Activated CD4-positive, alpha-beta T cell treated with anti-CD3 and anti-CD28 coated beads, Interleukin-2, amount 10 ng/mL, durations not matched to agents 24 days and 14 days (primary cell): ENCODE data around the gene ACP6. TPM values are rescaled to one million over a fixed set of nuclear protein-coding genes. Genes with fewer than 3 reads are reported as not detected.

Source experiments
- DNase-seq: peaks from one replicate; pipeline ENCODE4 v3.0.0; 2022
- H3K27ac Mint-ChIP-seq: one replicate; pipeline ENCODE4 v1.8.0; 2022; ENCODE audit warnings: mild to moderate bottlenecking, mixed read lengths
- H3K27me3 Mint-ChIP-seq: one replicate; pipeline ENCODE4 v1.8.0; 2022; ENCODE audit warnings: mixed read lengths
- H3K36me3 Mint-ChIP-seq: one replicate; pipeline ENCODE4 v1.8.0; 2022; ENCODE audit warnings: low read depth, mild to moderate bottlenecking, mixed read lengths
- H3K4me1 Mint-ChIP-seq: one replicate; pipeline ENCODE4 v1.8.0; 2021; ENCODE audit warnings: mixed read lengths
- H3K4me3 Mint-ChIP-seq: one replicate; pipeline ENCODE4 v1.8.0; 2022; ENCODE audit warnings: mild to moderate bottlenecking, moderate library complexity, mixed read lengths
- H3K9me3 Mint-ChIP-seq: one replicate; pipeline ENCODE4 v1.8.0; 2021; ENCODE audit warnings: mixed read lengths
- intact Hi-C: fragments of 100-400 bp; cut with micrococcal nuclease; formaldehyde crosslinking; loops from one replicate; pipeline ENCODE4 v1.15.1; 2023
- total RNA-seq: library from RNA; stranded (reverse); gene quantifications from 2 replicates; pipeline ENCODE4 v1.2.3, GENCODE V29; 2022

ACP6 gene
- total RNA-seq, 1 donor from 2014 or later, result 9.5 TPM

DNA sequence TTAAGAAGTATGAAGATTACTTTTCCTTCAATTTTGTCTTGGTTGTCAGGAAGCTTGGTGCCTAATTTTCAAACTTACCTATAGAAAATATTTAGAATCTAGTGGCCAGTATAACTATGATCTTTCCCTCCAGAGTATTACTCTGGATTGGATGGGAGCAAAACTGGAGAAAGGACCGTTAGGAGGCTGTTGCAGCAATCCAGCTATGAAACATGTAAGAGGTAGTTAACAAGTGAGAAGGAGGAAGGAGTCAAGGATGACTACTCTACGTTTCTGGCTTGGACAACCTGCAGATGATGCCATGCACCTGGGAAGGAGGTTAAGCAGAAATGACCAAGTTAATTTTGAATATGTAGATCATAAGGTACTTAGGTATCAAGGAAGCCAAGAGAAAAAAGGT lies 3.5 kb upstream of the ACP6 start:
- Mint-ChIP-seq H3K27ac (no peak overlapping the region), H3K4me3 (no peak overlapping the region), H3K4me1 (peaks cover 19% of the 10 kb centered on the region), H3K36me3 (no peaks in the 10 kb centered on the region), H3K9me3 (no peaks in the 10 kb centered on the region), H3K27me3 (peaks cover 24% of the 10 kb centered on the region)
- intact Hi-C loops, result loop anchor here (5.0 kb wide), 1 partner anchor 72 kb away; no protein-coding TSS in a partner anchor
- no peak for DNase-seq

DNA sequence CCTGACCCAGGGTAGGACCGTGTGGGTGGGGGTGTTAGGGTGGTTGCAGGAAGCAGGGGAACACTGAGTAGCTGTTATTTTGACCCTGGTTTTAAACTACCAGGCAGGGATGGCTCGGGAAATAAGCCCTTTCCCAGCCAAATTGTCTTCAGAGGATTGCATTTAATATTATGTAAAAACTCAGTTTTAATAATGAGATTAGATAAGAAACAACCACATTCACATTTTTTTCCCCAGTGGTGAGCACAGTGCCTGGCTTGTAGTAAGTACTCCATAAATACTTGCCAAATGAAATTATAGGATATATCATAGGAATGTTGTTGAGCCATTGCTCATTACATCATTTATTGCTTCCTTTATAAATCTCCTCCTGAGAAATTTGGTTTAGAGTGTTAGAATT lies 3.1 kb upstream of the ACP6 start:
- H3K27ac Mint-ChIP-seq, result no peak overlapping the region
- no peaks in the 10 kb centered on the region for H3K36me3 Mint-ChIP-seq
- intact Hi-C loops, result loop anchor here (5.0 kb wide), 1 partner anchor 71 kb away; no protein-coding TSS in a partner anchor
- peaks cover 24% of the 10 kb centered on the region for H3K27me3 Mint-ChIP-seq
- DNase-seq, result no peak
- no peak overlapping the region for H3K4me3 Mint-ChIP-seq
- H3K4me1 Mint-ChIP-seq, result peaks cover 22% of the 10 kb centered on the region
- H3K9me3 Mint-ChIP-seq, result no peaks in the 10 kb centered on the region

DNA sequence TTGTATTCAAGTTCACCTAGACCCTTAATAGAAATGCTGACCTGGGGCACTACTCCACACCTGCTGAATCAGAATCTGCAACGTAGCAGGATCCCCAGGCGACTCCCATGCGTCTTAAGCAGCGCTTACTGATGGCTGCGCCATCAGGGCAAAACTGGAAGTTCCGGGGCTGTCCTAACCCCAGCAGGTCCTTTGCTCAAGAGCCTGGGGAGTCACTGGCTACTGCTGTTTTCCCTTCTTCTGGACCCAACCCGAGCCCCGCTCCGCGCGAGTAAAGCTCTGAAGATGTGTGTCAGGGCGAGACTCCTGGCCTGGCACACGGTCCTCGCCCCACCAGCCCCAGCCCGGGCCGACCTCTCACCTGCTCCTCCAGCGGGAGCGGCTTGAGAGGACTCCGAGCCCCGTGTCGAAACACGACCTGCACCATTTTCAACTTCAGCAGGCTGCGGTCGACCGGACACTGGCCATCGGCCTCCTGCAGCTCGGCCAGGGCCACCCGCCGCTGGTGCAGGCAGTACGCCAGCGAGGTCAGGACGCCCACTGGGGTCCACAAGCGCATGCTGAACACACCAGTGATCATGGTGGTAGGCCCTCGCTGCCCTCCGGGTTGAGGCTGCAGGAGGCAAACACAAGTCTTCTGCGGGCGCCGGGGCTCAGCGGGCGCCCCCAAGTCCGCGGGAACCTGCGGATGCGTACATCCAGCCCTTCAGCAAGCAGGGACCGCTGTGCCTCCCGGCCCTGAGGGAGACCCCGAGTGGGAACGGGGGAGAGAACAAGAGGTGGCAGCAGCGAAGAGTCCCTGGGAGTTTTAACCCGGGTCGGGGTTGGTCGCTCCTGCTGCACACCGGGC lies 630 bp downstream of the ACP6 start:
- intact Hi-C loops, result loop anchor here (5.0 kb wide), 1 partner anchor 67 kb away; no protein-coding TSS in a partner anchor
- peak overlapping the region; percentile 94 for H3K4me3 Mint-ChIP-seq
- H3K27ac Mint-ChIP-seq, result peak overlapping the region; percentile 93
- peaks cover 26% of the 10 kb centered on the region for H3K4me1 Mint-ChIP-seq
- H3K9me3 Mint-ChIP-seq, result no peaks in the 10 kb centered on the region
- peaks cover 17% of the 10 kb centered on the region for H3K27me3 Mint-ChIP-seq
- H3K36me3 Mint-ChIP-seq, result no peaks in the 10 kb centered on the region
- DNase-seq, result peak; percentile 83

DNA sequence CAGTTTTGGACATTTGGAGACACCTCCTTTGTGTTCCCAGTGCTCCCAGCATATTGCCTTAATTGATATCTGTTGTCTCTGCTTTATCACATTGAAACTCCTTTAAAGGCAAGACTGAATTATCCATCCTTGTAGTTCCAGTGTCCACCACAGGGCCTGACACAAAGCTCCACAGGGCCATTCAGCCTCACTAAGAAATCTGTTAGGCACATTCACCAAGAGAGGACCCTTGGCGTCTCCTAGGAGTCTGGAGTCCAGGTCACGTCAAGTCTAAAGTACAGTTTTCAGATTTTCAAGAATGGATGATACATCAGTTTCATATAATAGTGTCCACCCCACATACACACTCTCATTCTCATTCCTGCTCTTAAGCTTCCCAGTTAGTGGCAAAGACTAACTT lies 4.8 kb downstream of the ACP6 start:
- DNase-seq, result no peak
- Mint-ChIP-seq H3K27ac (no peak overlapping the region), H3K4me3 (no peak overlapping the region), H3K36me3 (peaks cover 2% of the 10 kb centered on the region), H3K27me3 (no peaks in the 10 kb centered on the region), H3K9me3 (peaks cover 3% of the 10 kb centered on the region), H3K4me1 (peaks cover 26% of the 10 kb centered on the region)
- intact Hi-C loops, result no loop called here

DNA sequence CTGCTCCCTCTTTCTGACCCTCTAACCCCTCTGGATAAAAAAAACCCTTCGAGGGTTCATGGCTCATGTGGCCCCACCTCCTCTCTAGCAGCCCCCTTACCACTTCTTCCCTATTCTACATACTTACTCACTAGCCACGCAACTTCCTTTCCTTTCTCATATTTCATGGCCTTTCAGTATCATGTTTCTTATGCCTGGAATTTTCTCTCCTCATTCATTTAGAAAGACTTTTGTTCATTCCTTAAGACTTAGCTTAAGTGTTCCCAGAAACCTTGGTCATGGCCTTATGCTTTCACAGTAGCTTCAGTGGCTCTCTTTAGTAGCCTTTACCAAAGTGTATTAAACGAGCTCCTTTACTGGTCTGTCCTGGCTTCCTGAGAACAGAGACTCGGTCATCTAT lies 6.1 kb downstream of the ACP6 start:
- intact Hi-C loops, result no loop called here
- no peaks in the 10 kb centered on the region for H3K27me3 Mint-ChIP-seq
- DNase-seq, result no peak
- H3K4me3 Mint-ChIP-seq, result no peak overlapping the region
- no peak overlapping the region for H3K27ac Mint-ChIP-seq
- H3K4me1 Mint-ChIP-seq, result peaks cover 19% of the 10 kb centered on the region
- peaks cover 3% of the 10 kb centered on the region for H3K9me3 Mint-ChIP-seq
- H3K36me3 Mint-ChIP-seq, result peaks cover 2% of the 10 kb centered on the region

DNA sequence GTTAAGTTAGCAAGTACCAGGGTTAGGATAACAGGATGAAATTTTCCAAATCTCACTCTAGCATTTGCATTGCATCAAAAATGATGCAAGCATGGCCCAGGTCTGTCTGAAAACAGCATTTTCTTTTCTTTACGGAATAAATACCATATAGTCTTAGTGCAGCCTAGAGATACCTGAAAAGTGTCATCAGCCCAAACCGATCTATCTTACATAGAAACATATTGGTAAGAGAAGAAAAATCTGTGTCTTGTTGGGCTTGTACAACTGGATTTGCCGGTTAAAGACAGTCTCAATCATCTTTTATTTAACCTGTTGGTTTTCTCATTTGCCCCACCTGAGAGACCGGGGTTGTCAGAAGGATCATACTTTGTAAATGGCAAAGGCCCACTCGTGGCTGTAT lies 15.8 kb downstream of the ACP6 start:
- H3K9me3 Mint-ChIP-seq, result no peaks in the 10 kb centered on the region
- DNase-seq, result no peak
- no peak overlapping the region for H3K4me3 Mint-ChIP-seq
- H3K36me3 Mint-ChIP-seq, result peaks cover 29% of the 10 kb centered on the region
- H3K4me1 Mint-ChIP-seq, result no peaks in the 10 kb centered on the region
- intact Hi-C loops, result no loop called here
- H3K27ac Mint-ChIP-seq, result no peak overlapping the region
- no peaks in the 10 kb centered on the region for H3K27me3 Mint-ChIP-seq

DNA sequence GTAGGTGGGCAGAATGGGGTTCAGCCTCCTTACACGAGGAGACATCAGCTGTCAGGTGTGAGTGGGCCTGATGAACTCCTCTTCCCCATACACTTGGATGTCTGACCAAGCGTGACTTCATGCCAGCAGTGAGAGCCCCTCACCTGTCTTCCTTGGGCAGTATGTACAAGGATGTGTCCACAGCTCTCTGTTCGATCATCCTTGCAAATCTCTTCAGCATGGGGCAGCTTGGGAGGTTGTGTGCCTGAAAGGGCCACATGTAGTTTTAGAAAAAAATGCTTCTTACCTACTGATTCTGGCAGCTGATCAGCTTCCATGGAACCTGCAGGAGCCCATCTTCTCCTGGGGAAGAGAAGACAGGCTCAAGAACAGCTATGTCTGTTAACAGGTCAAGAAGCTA lies 18.0 kb downstream of the ACP6 start:
- Mint-ChIP-seq H3K27ac (no peak overlapping the region), H3K27me3 (no peaks in the 10 kb centered on the region), H3K36me3 (peaks cover 29% of the 10 kb centered on the region), H3K4me3 (no peak overlapping the region), H3K9me3 (no peaks in the 10 kb centered on the region), H3K4me1 (peaks cover 18% of the 10 kb centered on the region)
- intact Hi-C loops, result no loop called here
- DNase-seq, result no peak

DNA sequence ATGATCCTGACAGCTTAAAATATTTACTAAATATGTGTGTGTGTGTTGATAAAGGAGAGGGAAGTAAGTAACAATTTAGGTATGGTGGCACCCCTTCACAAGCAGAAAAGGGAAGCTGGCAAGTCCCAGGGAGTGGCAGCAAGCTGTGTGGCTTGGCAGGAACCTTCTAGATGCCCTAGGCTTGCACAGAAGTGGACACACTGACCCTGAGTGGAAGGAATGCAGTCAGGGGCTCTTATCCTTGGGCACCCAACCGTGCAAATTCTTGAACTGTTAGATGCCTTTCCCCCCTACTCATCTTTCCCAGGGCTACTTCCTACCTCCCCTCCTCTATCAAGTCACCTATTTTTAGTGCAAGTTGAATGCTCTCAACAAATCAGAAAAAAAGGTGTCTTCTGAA lies 18.9 kb downstream of the ACP6 start:
- Mint-ChIP-seq H3K36me3 (peaks cover 28% of the 10 kb centered on the region), H3K9me3 (no peaks in the 10 kb centered on the region), H3K27me3 (no peaks in the 10 kb centered on the region), H3K4me1 (peaks cover 25% of the 10 kb centered on the region), H3K4me3 (no peak overlapping the region), H3K27ac (no peak overlapping the region)
- intact Hi-C loops, result no loop called here
- DNase-seq, result no peak

DNA sequence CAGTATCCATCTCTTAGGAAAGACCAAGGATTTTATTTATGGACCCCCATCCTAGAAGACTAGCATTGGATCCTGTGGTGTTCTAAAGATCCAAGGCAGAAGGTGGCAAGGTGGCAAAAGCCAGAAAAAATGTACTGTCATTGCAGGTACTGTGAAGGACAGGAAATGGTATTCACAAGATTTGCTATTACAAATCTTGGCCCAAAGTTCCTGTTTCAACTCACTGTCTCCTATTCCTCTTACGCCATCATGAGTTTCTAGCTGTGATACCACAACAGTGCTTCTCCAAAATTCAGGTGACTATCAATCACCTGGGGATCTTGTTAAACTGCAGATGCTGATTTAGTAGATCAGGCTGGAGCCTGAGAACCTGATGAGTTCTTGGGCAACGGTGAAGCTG lies 21.4 kb downstream of the ACP6 start:
- intact Hi-C loops, result no loop called here
- Mint-ChIP-seq H3K4me1 (peaks cover 45% of the 10 kb centered on the region), H3K27me3 (no peaks in the 10 kb centered on the region), H3K9me3 (no peaks in the 10 kb centered on the region), H3K36me3 (peaks cover 30% of the 10 kb centered on the region), H3K27ac (no peak overlapping the region), H3K4me3 (no peak overlapping the region)
- no peak for DNase-seq

DNA sequence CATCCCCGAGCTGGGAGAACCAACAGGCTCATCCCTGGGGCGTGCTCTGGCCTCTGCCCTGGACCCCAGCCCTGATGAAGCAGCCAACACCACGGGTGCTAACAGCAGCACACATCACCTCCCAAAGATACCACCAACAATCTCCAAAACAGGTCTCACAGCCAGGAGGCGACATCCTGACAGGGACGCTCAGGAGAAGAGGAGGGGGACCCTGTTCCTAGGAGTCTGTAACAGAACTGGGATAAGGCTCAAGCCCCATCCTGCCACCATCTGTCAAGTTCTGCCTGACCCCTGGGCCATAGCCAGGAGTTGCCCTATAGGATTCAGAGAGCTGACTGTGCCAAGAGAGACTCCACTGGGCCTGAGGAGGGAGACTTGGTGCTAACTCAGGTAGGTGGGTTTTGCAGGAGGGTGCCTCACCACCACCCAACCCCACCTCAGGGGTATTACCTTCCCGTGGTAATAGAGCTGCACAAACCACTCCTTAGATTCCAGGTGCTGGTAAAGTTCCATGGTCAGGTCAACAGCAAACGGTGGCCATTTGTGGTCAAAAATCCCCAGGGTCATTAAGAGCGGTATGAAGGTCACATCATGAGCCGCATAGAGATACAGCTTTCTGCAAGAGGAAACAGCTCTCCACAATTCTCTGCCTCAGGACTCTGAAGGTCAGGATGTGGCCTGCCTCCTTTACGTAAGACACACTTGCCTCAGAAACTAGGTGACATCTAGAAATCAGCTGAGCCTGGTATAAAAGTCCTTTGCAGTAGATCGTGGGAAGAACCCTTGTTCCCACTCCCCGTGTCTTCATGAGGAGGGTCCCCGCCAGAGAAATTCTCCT lies 22.3 kb downstream of the ACP6 start:
- Mint-ChIP-seq H3K36me3 (peaks cover 37% of the 10 kb centered on the region), H3K27me3 (no peaks in the 10 kb centered on the region), H3K4me3 (peak overlapping the region; percentile 67), H3K4me1 (peaks cover 50% of the 10 kb centered on the region), H3K9me3 (no peaks in the 10 kb centered on the region), H3K27ac (peak overlapping the region; percentile 83)
- peak; percentile 86 for DNase-seq
- intact Hi-C loops, result loop anchor here (2.0 kb wide), 1 partner anchor 47 kb away; no protein-coding TSS in a partner anchor

DNA sequence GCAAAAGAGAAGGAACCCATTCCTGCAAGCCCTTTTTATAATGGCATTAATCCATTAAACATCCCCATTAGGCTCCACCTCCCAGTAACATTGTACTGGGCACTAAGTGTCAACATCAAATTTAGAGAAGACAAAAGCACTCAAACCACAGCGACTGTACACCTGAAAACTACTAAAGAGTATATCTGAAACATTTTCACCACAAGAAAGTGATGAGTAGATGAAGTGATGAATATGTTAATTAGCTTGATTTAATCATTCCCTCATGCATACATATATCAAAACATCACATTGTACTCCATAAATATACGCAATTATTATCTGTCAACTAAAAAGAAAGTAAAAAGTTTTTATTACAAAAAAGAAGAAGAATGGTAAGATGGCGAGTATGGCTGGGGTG lies 26.4 kb downstream of the ACP6 start:
- Mint-ChIP-seq H3K27ac (no peak overlapping the region), H3K36me3 (peaks cover 22% of the 10 kb centered on the region), H3K9me3 (no peaks in the 10 kb centered on the region), H3K4me1 (peaks cover 64% of the 10 kb centered on the region), H3K4me3 (no peak overlapping the region), H3K27me3 (no peaks in the 10 kb centered on the region)
- no peak for DNase-seq
- intact Hi-C loops, result loop anchor here (5.0 kb wide), 1 partner anchor 127 kb away; no protein-coding TSS in a partner anchor

DNA sequence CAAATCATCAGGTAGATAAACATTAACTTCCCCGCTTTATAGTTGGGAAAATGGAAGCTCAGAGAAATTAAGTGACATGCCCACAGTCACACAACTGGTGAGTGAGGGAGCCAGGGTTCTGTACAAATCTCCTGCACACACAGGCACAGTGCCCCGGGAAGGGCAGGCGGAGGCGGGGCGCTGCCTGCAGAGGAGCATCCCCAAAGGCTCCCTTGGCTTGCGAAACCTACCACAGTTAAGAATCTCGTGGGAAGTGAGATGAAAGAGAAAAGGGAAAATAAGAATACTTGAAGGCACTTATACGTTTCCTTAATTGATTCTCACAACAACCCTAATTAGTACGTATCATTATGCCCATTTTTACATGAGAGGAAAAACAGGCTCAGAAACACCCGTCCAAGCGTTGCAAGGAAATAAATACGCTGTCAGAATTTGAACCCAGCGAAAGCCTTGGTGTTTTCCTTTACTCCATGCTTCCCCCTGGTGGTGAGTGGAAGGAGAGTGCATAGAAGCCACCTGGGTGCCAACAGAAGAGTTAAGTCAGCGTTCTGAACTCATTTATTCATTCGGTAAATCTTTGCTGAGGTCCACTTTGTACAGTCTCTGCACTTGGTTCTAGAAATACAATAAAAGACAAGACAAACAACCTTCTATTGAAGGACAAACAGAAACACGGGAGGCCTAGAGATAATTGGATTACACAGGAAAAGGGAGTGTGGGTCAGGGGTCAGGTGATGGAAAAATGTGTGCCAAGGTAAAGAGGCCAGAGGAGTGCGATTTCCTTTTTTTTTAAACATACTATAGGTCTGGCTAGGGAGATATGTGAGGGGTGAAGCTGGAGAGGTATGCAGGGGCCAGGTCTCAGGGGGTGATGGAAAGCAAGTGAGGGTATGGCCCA lies 28.4 kb downstream of the ACP6 start:
- H3K27me3 Mint-ChIP-seq, result no peaks in the 10 kb centered on the region
- peaks cover 22% of the 10 kb centered on the region for H3K36me3 Mint-ChIP-seq
- H3K4me3 Mint-ChIP-seq, result no peak overlapping the region
- no peak overlapping the region for H3K27ac Mint-ChIP-seq
- no peaks in the 10 kb centered on the region for H3K9me3 Mint-ChIP-seq
- DNase-seq, result peak; percentile 88
- intact Hi-C loops, result loop anchor here (1.0 to 5.0 kb wide), 3 partner anchors 125 to 248 kb away; no protein-coding TSS in a partner anchor
- peaks cover 48% of the 10 kb centered on the region for H3K4me1 Mint-ChIP-seq

DNA sequence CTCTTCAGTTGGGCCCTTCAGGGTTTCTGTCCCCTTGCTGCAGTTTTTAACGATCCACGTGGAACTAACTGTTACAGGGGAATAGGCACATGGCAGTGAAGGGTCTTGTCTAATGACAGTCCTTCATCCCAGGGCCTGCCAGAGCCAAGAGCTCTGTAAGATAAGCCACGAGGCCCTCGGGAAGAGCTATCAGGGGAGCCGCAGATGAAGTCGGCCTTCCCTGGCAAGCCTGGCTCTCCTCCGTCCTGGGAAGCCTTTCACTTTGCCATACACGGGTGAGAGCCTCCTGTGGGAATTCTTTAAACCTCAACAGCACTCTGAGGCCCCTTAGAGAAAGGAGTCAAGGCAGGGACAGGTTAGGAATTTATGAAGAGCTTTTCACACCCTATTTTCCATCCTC lies 29.0 kb downstream of the ACP6 start:
- Mint-ChIP-seq H3K4me1 (peaks cover 42% of the 10 kb centered on the region), H3K36me3 (peaks cover 22% of the 10 kb centered on the region), H3K27ac (no peak overlapping the region), H3K4me3 (no peak overlapping the region), H3K27me3 (no peaks in the 10 kb centered on the region), H3K9me3 (no peaks in the 10 kb centered on the region)
- intact Hi-C loops, result loop anchor here (5.0 kb wide), 1 partner anchor 124 kb away; no protein-coding TSS in a partner anchor
- no peak for DNase-seq
